Activated naive CD4-positive, alpha-beta T cell (primary cell): ENCODE results near the gene GABRP.
"Not testable (repeated sequence)": the region's sequence is repeated elsewhere in the genome, so short reads cannot be mapped to it uniquely, and the experiment has no call there.

ENCODE experiments used
- DNase-seq, 4 experiments: peaks; one replicate each; lab custom pipeline; 2025; lab: John Stamatoyannopoulos, UW

Gene GABRP

DNA sequence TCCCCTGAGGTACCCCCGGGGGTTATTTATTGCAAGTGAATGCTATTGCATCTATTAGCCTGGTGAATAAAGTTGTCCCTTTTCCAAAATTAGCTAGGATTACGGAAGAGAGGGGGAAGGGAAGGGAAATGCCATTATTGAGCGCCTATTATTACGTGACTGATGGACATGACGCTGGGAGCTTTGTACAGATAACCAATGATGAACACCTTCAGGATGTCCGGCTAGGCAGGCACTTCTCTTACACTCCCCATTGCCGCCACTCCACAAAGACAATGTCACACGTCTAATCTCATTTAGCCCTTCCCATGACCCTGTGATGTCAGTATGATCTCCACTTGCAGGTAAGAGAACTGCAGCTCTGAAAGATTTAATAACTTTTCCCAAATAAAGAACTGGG is 9.4 kb downstream of the GABRP start:
- no peak for DNase-seq

DNA sequence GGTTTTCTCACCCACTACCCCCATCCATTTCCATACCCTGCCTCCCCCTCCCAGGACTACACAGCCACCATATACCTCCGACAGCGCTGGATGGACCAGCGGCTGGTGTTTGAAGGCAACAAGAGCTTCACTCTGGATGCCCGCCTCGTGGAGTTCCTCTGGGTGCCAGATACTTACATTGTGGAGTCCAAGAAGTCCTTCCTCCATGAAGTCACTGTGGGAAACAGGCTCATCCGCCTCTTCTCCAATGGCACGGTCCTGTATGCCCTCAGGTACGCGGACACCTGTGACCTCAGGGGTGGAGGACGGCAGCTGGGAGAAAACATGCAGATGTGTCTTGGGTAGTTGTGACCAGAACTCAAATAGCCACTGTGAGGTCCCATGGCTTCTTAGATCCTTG is 11.6 kb downstream of the GABRP start:
- no peak for DNase-seq

DNA sequence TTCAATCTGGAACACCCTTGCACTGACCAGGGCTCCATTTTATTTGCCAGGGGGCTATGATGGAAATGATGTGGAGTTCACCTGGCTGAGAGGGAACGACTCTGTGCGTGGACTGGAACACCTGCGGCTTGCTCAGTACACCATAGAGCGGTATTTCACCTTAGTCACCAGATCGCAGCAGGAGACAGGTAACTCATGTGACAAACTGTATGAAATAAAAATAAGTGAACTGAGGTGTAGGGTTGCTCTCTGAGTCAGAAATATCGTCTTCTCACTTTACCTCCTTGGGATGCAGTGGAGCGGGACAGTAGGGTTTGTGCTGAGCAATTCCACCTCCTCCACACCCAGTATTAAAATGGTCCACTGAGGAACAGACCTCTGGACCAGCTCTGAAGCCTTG is 22.1 kb downstream of the GABRP start:
- no peak for DNase-seq

- no peak for DNase-seq
These were observed 26.0 kb downstream of the GABRP start for GRCh38 chr5:170809551-170809950.

- DNase-seq, result no peak
These were observed 28.2 kb downstream of the GABRP start for GRCh38 chr5:170811719-170812118.

- no peak for DNase-seq
These were observed 29.7 kb downstream of the GABRP start for GRCh38 chr5:170813231-170813630.

DNA sequence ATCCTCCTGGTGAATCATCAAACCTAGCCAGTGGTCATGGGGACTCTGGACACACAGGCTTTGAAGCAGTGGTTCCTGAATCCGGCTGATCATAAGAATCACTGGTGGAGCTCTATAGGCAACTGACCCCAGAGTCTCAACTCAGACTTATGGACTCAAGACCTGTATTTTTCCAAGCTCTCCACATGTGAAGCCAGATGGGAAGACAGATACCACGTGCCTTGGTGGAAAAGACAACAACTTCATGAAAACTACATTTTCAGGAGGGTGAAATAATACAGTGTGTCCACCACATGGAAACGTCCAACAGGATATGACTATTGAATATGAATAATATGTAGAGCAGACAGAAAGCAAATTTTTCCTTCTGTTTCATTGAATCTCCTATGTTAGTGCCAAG is 33.7 kb downstream of the GABRP start:
- no peak for DNase-seq

- no peak for DNase-seq
These were observed 34.7 kb downstream of the GABRP start for GRCh38 chr5:170818232-170818631.

- DNase-seq, result no peak
These were observed 36.3 kb downstream of the GABRP start for GRCh38 chr5:170819824-170820223.

- no peak for DNase-seq
These were observed 37.8 kb downstream of the GABRP start for GRCh38 chr5:170821257-170821800.

DNA sequence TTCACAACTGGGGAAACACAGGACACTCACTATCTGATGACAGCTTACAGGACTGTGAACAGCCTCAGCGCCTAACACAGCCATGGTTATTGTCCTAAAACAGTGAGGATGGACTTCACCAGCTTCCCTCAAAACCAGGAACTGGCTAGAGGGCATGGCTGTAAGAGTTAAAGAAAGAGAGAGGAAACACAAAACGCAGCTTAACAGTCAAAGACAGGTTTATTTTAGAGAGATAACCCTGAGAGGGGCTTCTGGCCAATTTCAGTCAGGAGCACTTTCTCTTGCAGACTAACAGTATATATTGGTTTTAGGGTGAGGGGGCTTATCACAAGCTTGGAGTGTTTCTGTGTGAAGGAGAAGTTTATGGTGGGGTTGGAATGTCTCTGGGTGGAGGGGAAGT is 42.6 kb downstream of the GABRP start:
- DNase-seq, result no peak

DNA sequence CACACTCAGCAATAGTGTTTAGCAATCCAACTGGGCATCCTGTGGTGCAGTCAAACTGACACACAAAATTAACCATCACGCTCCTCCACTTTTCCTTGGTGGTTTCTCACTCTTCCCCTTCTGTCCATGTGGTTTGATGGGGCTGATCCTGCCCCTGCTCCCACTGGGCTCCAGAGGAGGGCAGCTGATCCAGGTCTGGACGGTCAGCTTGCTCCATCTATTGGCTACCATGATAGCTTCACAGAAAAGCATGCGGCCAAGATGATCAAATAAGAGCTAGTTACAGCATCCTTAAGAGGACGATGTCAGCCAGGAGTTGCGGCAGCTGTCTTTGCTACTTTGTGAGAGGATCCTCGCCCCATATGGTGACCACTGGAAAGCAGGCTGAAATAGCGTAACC is 48.7 kb downstream of the GABRP start:
- DNase-seq, result no peak

GRCh38 chr5:170833981-170834380 is 50.5 kb downstream of the GABRP start:
- DNase-seq, result not testable (repeated sequence)

DNA sequence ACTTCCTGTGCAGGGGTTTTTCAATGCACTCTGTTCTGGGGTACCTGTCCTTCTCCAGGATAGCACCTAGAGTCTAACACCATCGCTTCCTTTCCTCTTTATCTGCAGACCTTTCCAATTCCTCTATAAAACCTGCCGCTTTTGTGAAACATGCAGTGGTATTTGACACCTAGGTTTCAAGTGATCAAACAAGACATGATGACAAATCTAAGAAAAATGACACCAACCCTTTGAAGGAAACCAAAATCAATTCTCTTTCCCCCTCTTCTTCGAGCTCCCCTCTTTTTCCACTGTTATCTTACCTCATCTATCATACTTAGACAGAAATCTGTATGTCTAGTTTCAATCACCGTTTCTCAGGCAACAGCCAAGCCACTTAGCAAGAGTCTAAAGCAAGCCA is 52.7 kb downstream of the GABRP start:
- DNase-seq, result no peak

GRCh38 chr5:170843870-170844269 is 60.3 kb downstream of the GABRP start:
- no peak for DNase-seq

DNA sequence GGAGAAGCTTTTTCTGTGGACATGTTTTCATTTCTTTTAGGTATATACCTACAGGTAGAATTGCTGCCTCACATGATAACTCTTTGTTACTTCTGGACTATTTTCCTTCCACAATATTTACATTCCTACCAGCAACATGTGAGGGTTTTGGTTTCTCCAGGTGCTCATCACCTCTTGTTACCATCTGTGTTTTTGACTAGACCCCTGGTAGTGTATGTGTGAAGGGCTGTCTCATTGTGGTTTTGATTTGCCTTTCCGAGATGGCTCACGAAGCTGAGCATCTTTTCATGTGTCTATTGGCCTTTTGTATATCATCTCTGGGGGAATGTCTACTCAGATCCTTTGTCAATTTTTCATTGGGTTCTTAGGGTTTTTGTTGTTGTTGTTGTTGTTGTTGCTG is 61.1 kb downstream of the GABRP start:
- DNase-seq, result no peak

DNA sequence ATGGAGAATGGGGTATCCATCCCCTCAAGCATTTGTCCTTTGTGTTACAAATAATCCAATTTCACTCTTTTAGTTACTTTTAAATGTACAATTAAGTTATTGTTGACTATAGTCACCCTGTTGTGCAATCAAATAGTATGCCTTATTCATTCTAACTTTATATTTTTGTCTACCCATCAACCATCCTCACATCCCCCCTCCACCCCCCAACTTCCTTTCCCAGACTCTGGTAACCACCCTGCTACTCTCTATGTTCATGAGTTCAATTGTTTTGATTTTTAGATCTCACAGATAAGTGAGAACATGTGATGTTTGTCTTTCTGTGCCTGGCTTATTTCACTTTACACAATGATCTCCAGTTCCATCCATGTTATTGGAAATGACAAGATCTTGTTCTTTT is 62.9 kb downstream of the GABRP start:
- DNase-seq, result no peak

DNA sequence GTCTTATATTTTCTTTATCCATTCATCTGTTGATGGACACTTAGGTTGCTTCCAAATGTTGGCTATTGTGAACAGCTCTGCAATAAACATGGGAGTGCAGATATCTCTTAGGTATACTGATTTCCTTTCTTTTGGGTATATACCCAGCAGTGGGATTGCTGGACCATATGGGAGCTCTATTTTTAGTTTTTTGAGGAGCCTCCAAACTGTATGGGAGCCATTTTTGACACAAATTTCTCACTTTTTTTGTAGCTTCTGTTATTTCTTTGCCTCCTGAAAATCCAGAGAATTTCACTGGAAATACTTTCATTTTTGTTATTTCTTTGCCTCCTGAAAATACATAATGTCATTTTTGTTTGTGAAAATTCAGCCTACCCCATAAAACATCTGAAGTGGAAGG is 63.3 kb downstream of the GABRP start:
- no peak for DNase-seq

DNA sequence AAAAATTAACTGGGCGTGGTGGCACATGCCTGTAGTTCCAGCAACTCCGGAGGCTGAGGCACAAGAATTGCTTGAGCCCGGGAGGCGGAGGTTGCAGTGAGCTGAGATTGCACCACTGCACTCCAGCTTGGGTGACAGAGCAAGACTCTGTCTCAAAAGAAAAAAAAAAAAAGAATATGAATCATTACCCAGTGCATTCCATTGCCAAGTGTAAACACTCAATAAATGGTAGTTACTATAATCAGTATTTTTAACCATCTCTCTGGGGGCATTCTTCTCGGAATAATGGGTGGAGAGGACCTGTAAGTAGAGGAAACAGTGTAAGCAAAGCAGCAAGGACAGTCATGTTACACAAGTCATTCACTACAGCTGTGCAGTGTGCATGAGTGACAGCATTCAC is 64.5 kb downstream of the GABRP start:
- no peak for DNase-seq

DNA sequence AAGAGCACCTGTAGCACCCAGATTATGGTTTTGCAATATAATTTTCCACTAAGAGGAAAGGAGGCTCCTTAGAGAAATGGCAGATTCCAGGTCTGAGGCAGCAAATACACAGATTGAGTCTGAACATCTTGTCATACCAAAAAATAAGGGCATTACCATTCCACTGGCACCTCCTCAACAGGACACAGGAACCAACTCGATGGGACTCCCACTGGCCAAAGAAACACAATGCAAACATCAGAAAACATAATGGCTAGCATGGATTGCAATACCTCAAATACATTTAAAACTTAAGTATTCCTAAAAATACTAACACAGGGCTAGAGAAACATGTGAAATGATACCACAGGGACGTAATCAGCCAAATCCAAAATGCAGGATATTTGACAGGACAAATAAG is 65.8 kb downstream of the GABRP start:
- DNase-seq, result no peak

DNA sequence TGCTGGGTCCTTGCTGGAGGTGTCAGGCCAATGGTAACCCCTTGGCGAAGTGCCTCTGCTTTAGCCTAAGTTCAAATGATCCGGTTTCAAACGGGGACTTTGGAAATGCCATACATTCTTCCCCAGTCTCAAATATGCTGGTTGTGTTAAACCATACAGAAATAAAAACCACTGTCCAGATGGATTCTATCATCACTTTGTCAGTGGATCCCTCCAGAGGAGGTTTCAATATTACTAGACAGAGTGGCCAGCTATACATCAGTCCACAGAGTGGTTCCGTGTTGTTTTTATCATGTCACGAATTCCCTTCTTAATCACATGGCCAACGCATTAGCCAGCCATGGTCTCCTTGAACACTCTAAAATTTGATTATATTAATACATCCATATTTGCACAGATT is 71.0 kb downstream of the GABRP start:
- DNase-seq, result no peak

GRCh38 chr5:170857066-170857465 is 73.5 kb downstream of the GABRP start:
- DNase-seq, result no peak

DNA sequence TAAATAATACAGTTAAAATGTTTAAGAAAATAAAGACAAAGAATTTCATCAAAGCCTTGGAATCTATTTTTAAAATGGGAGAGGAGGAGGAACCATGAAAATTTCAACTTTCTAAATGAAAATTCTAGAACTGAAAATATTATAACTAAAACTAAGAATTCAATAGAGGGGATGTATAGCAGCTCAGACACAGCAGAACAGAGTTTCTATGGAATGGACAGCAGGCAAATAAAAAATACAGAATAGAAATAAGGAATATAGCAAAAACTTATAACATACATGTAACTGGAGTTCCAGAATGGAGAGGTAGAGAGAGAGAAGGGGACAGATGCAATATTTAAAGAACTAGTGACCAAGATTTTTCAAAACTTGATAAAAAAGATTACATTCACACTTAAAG is 76.9 kb downstream of the GABRP start:
- no peak for DNase-seq

- no peak for DNase-seq
These were observed 77.5 kb downstream of the GABRP start for GRCh38 chr5:170860818-170861666.
